GM21723 (cell line): ENCODE data around the gene FOXP1.

Experiments
- ATAC-seq: cut with Tn5 transposase; IDR thresholded peaks from one replicate; pipeline ENCODE4 v1.9.1; 2021; ENCODE audit warnings: mild to moderate bottlenecking, moderate library complexity; ENCODE audit not compliant: unreplicated experiment

Gene FOXP1

DNA sequence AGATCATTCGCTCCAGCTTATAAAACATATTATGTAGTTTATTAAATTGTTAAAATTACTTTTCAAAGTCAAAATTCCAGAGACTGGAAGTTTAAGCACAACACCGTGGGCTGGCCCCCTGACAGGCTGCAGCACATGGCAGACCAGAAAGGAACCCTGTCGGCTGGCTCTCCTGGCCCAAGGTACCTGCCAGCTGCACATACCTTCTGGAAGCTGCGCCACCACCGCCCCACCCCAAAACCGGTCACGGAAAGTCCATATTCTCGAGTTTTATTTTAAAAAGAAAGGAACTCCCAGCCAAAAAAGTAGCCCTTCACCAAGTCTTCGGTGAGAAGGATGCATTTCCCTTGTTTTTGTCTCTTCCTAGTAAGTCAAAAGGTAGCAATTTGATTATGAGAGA, 94.6 kb downstream of the FOXP1 start:
- no peak for ATAC-seq

DNA sequence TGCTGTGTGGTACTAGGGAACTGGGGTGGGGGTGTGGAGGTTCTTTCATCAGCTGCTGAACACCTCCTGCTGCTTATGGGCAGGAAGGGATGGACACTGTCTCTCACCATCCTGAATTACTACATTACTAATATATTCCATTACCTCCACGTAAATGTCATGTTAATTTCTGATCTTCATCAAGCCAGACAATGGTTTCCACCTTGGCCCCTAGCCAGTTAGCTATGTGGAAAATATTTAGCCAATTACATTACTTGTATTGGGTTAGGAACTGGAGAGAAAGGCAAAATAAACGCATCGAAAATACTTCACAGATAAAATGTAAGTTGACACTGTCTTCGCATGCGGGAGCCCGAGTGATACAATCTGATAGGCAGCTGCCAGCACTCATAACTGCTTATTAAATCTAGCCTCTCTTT, 95.1 kb downstream of the FOXP1 start:
- no peak for ATAC-seq

DNA sequence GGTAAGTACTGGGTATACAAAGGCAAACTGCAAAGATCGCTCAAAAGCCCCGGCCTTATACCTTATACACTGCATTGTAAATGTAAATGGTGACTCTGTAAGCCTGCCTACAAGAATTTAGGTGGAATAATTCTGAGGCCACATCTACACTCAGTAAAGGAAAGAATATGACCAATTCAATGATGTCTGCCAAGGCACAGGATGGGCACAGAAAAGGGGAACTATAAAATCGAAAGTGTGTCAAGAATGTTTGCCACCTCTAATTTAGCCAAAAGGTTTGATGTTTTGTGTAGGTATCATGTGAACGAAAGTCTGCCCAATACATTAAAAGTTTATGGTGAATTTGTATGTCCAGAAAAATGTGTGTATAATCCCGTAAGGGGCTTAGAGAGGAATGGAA, 96.1 kb downstream of the FOXP1 start:
- ATAC-seq: no peak

DNA sequence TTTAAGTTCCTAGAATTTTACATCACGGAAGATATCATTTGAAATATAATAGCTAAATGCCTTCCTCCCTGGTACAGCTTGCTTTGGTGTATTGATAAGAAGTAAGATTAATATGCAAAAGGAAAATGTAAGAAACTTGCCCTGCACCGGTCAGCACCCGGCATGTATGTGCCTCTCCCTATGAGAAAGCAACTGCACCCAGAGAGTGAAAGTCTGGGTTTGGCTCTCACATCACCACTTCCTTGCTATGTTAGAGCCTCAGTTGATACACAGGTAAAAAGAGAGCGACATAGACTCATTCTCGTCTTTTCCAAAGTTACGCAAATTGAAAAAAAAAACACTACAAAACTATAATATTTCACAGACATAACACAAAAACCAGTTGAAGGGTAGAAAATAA, 96.7 kb downstream of the FOXP1 start:
- ATAC-seq: no peak

DNA sequence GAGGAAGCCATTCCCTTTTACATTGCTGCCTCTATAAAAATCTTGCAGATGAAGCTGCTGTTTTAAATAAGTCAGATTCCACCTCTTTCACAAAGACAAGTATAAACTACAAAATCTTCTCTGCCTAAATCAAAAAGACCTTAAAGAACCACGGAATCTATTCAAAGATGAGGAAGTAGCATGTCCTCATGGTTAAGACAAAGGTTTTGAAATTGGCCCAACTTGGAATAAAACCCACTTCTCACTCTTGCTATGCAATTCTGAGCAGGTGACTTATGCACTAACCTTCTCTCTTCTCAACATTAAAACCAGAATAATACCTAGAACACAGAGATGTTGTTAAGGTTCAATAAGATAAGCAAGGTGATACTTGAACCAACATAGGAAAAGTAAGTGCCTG, 97.6 kb downstream of the FOXP1 start:
- ATAC-seq: no peak

DNA sequence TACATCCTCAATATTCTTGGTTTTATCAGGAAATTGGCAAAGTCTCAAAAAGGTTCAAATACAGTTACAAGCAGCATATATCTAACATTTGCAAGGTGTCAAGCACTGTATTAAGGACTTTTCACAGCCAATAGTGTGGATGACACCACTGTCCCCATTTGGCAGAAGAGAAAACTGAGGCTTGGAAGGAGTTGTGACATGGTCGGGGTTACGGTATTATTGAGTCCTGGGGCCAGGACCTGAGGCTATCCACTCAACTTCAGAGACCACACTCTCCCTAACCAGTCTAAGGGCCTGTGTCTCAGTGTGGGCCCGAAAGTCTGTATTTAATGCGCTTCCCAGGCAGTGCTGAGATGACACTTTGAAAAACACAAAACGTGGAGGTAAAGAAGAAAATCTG, 99.1 kb downstream of the FOXP1 start:
- ATAC-seq: no peak

DNA sequence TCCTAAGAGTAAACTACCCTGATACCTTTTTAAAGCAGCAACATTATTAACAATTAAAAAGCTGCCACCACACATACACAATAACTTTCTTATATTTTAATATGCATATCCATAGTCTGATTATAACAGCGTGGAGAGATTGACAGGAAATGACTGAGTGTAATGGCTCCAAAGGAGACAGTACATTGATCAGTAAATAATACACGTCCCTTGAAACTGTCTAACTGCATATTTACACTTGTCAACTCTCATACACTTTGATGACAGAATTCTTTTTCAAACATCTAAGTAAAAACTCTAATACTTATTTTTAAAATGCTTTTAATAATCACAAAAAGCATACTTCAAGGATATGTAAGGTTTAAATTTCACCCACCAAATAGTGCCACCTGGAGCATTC, 99.5 kb downstream of the FOXP1 start:
- no peak for ATAC-seq

DNA sequence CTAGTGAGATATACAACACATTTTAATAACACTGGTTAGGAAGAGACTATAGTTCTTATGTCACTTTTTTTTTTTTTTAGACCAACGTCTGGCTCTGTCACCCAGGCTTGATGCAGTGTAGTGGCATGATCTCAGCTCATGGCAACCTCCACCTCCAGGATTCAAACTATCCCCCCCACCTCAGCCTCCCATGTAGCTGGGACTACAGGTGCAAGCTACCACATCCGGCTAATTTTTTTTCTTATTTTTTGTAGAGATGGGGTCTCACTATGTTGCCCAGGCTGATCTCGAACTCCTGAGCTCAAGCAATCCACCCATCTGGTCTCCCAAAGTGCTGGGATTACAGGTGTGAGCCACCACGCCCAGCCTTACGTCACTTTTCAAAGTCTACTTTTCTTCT, 100.8 kb downstream of the FOXP1 start:
- no peak for ATAC-seq

DNA sequence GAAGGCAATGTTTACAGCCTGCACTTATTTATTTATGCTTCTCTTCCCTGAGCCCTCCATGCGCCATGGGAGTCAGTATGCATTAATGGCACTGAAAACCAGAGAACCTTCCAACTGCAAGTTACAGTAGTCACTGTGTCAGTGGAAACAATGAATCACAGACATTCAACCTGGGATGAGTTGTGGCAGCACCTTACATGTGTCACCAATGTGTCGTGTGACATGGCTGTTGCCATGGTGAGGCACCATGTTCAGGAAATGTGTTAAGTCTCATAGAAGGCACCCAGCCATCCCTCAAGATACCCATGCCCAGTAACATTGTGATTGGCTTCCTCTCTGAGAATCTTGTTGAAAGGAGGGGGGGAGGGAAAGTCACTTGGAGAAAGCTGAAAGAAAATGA, 105.0 kb downstream of the FOXP1 start:
- ATAC-seq: no peak

DNA sequence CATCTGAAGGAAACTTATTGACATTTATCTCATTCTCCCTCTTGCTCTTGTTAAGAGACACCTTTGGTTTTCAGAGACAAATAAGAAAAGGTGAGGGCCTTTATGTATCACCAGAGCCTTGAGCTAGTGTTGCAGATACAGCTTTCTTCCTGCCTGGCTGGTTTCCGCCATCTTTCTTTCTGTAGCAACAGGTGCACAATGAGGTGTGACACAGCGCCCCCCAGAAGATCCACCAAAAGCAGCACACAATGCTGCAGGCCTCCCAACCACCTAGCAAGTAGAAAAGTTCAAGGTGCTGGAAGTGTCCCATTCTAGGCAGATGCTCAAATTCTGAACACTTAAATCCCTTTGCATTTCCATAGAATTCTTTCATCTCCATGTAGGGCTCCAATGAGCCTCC, 106.6 kb downstream of the FOXP1 start:
- ATAC-seq: no peak

DNA sequence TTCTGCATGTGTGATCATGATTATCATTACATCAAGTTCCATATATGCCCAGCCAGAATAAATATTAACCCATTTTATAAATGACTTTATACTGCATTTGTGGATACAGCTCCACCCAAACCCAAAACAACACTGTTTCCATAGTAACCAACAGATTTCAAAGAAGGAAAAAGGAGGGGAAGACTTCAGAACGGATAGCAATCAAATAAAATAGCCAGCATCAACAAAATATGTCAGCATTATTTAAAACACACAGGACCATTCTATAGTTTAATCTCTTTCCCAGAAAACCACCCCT, 114.4 kb downstream of the FOXP1 start:
- no peak for ATAC-seq

DNA sequence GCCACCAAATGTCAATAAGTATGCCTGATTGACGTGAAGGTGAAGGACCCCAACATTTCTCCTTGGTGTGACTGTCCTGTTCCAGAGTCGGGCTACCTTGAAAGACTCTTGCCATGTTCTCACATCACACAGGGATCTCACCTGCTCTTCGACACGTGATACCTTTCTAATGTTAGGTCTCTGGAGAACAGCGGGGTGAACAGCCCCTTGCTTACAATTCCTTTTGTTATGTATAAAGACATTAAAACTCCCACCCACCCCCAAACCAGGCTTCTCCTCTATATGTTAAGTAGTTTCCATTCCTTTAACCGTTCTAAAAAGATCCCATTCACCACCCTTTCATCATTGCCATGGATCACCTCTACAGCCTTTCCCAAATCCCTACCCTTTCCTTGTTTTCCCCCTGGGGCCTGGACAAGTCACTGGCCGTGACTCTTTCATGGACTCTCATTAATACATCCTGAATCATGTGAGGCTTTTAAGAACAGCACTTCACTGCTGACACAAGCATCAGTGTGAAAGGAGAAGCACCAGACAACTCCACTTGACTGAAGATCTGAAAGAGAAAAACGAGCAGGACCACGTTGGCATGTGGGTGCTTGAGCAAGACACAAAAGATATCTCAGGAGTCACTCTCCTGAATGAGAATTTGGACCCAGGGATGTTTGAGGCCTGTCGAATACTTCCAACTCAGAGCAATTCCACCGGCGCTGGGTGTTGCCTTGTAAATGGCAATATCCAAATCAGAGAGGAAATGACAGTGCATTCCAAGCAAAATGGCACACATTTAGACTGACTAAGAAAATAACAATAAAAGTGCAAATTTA, 115.0 kb downstream of the FOXP1 start:
- no peak for ATAC-seq

DNA sequence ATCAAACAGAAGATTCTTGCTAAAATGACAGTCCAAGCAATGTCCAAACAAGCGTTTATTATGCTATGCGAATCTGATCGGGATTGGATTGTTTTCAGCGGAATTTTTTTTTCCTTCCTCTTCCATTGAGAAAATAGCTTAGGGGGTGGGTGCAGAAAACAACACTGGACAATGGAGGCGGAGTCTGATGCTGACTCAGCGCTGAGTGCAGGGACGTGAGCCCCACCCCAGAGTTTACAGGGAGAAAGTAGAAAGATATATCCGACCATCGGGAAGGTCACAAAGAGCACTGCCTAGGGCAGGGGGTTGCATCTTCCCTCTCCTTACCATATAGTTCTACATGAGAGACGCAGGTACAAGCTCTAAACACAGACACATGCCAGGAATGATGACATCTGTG, 117.0 kb downstream of the FOXP1 start:
- no peak for ATAC-seq

DNA sequence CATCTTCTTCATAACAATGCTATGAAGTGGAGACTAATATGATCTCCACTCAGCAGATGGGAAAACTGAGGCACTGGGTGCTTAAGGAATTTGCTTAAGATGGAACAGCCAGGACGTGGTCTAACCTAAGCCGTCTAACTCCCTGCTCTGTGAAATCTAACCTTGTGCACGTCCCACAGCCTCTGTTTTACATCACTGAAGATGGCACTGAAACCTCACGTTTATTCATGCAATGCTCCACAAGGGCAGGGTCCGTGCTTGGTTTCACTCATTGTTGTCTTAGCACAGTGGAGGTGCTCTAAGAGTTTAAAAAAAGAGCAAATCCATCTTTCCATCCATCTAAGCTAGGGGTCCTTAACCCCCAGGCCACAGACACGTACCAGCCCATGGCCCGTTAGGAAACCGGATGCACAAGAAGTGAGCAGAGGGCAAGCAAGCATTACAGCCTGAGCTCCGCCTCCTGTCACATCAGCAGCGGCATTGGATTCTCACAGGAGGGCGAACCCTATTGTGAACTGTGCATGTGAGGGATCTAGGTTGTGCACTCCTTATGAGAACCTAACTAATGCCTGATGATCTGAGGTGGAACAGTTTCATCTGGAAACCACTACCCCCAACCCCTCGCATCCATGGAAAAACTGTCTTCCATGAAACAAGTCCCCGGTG, 118.0 kb downstream of the FOXP1 start:
- ATAC-seq: no peak

DNA sequence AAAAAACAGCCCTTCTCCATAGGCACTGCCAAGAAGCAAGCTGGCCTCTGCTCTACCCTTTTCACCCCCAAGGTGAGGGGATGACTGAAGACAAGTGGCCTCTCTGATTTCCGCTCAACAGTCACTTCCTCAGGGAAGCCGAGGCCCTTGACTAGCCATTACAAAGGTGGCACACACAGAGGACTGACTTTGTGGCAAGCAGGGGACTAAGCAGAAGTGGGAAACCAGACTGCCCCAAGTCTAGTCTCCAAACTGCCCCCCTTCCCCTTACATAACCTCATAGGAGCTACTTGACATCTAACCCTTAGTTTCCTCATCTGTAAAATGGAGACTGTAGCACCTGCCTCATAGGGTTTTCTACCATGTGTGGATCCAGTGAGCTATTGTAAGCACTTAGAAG, 118.9 kb downstream of the FOXP1 start:
- ATAC-seq: no peak

DNA sequence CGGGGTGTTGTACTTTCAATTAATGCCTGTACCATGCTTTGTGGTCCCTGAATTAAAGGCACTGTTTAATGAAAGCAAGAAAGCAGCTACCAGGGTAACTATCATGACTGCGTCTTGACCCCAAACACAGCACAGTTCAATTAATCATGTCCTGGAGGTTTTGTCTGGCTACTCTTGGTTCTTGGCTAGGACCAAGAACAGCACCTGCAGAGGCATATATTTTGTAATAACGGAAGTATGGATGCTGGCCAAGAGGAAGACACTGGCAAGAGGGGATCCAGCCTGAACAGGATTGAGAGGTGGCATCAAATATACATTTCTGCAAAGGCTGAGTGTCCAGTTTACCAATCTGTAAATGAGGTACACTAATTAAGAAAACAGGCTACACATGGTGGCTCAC, 119.9 kb downstream of the FOXP1 start:
- no peak for ATAC-seq

DNA sequence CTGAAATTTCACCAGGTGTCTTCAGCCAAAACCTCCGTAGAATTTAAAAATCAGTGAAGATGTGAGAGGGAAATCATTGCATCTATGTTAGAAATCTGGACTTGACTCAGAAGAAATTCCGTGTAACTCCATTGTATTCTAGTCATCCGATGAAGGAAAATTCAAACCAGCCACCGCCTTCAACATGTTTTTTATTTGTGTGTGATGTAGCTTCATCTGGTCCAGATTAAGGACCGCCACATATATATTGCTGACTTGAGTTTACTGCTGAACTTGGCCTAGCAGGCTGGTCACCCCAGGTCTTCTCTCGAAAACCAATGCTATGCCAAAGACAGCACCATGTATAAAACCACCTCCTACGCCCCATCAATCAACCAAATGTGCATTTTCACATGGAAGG, 120.9 kb downstream of the FOXP1 start:
- no peak for ATAC-seq

DNA sequence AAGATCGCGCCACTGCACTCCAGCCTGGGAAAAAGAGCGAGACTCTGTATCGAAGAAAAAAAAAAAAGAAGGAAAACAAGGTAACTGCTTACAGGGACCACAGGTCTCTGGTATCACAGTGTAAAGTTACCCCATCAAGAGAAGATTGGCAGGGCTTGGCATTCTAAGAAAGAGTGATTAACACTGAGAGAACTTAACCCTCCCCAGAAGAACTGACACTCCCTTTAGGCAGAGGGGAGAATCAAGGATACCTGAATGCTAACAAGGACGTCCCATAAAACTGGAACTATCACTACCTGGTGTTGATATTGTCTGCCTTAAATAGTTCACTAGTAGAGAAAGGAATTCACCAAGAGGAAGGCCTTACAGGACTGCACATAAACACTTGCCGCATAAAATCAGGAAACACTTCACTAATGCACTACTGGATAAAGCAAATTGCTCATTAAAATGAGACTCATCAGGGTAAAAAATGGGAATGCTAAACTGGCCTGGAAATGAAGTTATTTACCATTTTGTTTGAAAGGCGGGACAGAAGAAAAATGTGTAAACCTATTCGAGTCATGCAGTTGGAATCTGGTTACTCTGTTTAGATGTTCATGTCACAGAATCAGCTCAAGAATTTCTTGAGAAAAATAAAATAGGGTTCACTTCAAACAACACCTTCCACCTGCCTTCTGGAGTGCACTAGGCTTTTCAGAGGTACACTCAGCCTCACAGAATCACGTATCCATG, 121.6 kb downstream of the FOXP1 start:
- no peak for ATAC-seq

DNA sequence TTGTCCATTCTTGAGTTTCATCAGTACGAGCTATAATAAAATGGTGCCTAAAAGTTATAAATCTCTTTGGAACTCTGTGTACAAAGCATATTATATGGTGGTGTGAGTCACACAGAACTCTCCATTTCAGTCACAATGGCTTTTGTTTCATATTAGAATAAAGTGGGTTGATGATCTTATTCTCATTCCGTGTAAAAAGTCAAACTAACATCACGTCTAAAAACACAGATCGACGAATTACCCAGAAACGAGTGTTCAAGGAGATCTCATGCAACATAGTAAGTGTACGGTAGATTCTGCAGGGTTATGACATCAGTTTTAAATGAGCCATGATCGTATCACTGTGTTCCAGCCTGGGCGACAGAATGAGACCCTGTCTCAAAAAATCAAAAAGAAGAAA, 122.4 kb downstream of the FOXP1 start:
- no peak for ATAC-seq

DNA sequence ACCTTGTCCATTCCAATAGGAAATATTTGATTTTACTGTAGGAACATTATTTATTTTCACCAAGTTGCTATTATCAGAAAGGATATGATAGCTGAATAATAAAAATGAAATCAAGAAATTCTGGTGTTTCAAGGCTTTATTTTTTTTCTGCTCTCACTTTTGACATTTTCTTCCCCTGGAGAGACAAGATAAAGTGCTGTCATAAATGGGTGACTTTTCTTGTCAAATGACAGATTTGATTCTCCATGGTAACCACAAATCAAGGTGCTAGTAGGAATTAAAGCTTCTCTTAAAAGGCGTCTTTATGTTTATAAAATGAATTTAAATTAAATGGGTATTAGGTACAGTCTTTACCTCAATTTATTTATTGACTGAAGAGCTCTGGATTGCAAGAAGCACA, 124.6 kb downstream of the FOXP1 start:
- no peak for ATAC-seq

DNA sequence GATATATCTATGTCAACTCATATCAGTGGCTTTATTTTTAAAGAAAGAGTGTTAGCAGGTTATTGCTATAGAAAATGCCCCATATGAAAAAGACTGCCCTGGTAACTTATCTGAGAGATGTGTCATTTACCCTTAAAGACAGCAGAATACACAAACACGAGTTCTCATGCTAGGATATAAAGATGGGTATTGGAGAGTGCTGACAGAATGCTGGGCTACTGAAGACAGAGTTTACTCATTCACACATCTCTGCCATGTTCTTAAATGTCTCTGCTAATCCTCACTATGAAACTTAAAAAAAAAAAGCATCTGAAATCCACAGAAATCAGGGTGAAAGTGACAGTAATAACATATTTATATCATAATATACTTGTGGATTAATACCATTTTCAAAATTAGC, 126.7 kb downstream of the FOXP1 start:
- no peak for ATAC-seq

DNA sequence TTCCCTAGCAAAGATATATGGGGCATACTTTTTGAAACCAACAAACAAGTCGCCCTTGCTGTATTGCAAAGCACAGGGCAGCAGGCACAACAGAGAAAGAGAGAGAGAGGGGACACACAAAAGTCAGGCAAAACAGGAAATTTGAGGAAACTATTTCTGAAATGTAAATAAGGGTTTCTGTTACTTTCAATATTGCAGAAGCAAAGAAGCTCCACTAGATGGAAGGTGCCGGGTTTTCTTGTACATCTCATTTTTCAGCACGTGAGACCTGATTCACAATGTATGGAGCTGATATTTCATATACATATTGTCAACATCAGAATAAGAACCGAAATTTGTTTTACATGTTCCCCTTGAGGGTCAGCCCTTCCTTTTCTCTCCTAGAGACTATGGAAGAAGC, 127.4 kb downstream of the FOXP1 start:
- ATAC-seq: no peak
